ENCODE measurements around the gene CDC27.
A peak's percentile ranks its signal among the peaks of the same experiment; 100 is the strongest.
"Not testable (repeated sequence)": the region's sequence is repeated elsewhere in the genome, so short reads cannot be mapped to it uniquely, and the experiment has no call there.

The CDC27 gene

GRCh38 chr17:47188271-47188875 is 722 bp downstream of the CDC27 start:
- H3K4me3 ChIP-seq (ENCODE audit: control insufficient read depth, low read depth, low read length) = peak overlapping the region; percentile 82
- no peak for TF ChIP-seq CTCF (conservative IDR thresholded peaks at IDR 0.05; ENCODE audit: control insufficient read depth, insufficient read depth, low read depth, low read length)
- DNase-seq (ENCODE audit: low read depth) = peak; percentile 79

- H3K4me3 ChIP-seq (ENCODE audit: control insufficient read depth, low read depth, low read length) = peak overlapping the region; percentile 16
- peak; percentile 67 for DNase-seq (ENCODE audit: low read depth)
- no peak for TF ChIP-seq CTCF (conservative IDR thresholded peaks at IDR 0.05; ENCODE audit: control insufficient read depth, insufficient read depth, low read depth, low read length)
These were observed 4.4 kb downstream of the CDC27 start for GRCh38 chr17:47184681-47185080.

- H3K4me3 ChIP-seq (ENCODE audit: control insufficient read depth, low read depth, low read length); DNase-seq (ENCODE audit: low read depth): not testable (repeated sequence)
These were observed 8.1 kb downstream of the CDC27 start for GRCh38 chr17:47180988-47181387.

GRCh38 chr17:47180337-47180736 is 8.8 kb downstream of the CDC27 start:
- TF ChIP-seq CTCF (conservative IDR thresholded peaks at IDR 0.05; ENCODE audit: control insufficient read depth, insufficient read depth, low read depth, low read length) = no peak
- no peak for DNase-seq (ENCODE audit: low read depth)

GRCh38 chr17:47179141-47179540 is 10.0 kb downstream of the CDC27 start:
- TF ChIP-seq CTCF (conservative IDR thresholded peaks at IDR 0.05; ENCODE audit: control insufficient read depth, insufficient read depth, low read depth, low read length) = no peak
- H3K4me3 ChIP-seq (ENCODE audit: control insufficient read depth, low read depth, low read length) = no peak overlapping the region
- DNase-seq (ENCODE audit: low read depth) = no peak

More at GRCh38 chr17:47180337-47180736, 8.8 kb downstream of the CDC27 start:
- no peak overlapping the region for H3K4me3 ChIP-seq (ENCODE audit: control insufficient read depth, low read depth, low read length)

GRCh38 chr17:47177261-47177660 is 11.8 kb downstream of the CDC27 start:
- no peak for TF ChIP-seq CTCF (conservative IDR thresholded peaks at IDR 0.05; ENCODE audit: control insufficient read depth, insufficient read depth, low read depth, low read length)
- no peak for DNase-seq (ENCODE audit: low read depth)
- H3K4me3 ChIP-seq (ENCODE audit: control insufficient read depth, low read depth, low read length) = no peak overlapping the region

GRCh38 chr17:47176389-47176826 is 12.7 kb downstream of the CDC27 start:
- TF ChIP-seq CTCF (conservative IDR thresholded peaks at IDR 0.05; ENCODE audit: control insufficient read depth, insufficient read depth, low read depth, low read length) = no peak
- H3K4me3 ChIP-seq (ENCODE audit: control insufficient read depth, low read depth, low read length) = no peak overlapping the region
- DNase-seq (ENCODE audit: low read depth) = no peak

GRCh38 chr17:47174823-47175222 is 14.3 kb downstream of the CDC27 start:
- DNase-seq (ENCODE audit: low read depth); H3K4me3 ChIP-seq (ENCODE audit: control insufficient read depth, low read depth, low read length): not testable (repeated sequence)
